Breast epithelium (tissue), 4 donors: ENCODE measurements around the gene COPZ2. TPM values are rescaled to one million over a fixed set of nuclear protein-coding genes. Genes with fewer than 3 reads are reported as not detected.

Experiments
- DNase-seq, 2 donors: peaks; one replicate each; pipeline ENCODE4 v3.0.0-alpha.2; 2019; ENCODE audit warnings: low spot score in 2 of 2
- H3K27ac ChIP-seq, 2 donors: fragments of 200-600 bp; sonication (generic) in 1 of 2; one replicate each; pipeline ENCODE4 v1.5.1; 2016 to 2019; ENCODE audit warnings: mild to moderate bottlenecking in 1 of 2
- H3K27me3 ChIP-seq, 2 donors: fragments of 200-600 bp; sonication (generic) in 1 of 2; one replicate each; pipeline versions ENCODE4 v1.5.1 to v1.6.0; 2017 to 2019; ENCODE audit warnings: control low read depth in 1 of 2, mild to moderate bottlenecking in 1 of 2
- H3K36me3 ChIP-seq: fragments of 200-600 bp; one replicate; pipeline ENCODE4 v1.5.1; 2019
- H3K4me1 ChIP-seq, 2 donors: fragments of 200-600 bp; sonication (generic); one replicate each; pipeline ENCODE4 v1.5.1; 2016 to 2019; ENCODE audit warnings: control low read depth in 1 of 2
- H3K4me3 ChIP-seq, 3 donors: fragments of 200-600 bp; sonication (generic); 1 replicate in 2 of 3; 2 replicates in 1 of 3; pipeline ENCODE4 v1.5.1; 2016 to 2019; ENCODE audit warnings: mild to moderate bottlenecking in 3 of 3, moderate library complexity in 2 of 3
- H3K9me3 ChIP-seq, 2 donors: fragments of 200-600 bp; sonication (generic) in 1 of 2; one replicate each; pipeline ENCODE4 v1.5.1; 2016 to 2019; ENCODE audit warnings: control low read depth in 1 of 2
- POLR2A ChIP-seq: fragments of 450-650 bp; IDR thresholded peaks from one replicate; pipeline ENCODE4 v1.6.1; 2016; ENCODE audit warnings: antibody characterized with exemption, mild to moderate bottlenecking, moderate library complexity
- POLR2AphosphoS5 ChIP-seq, 3 donors: sonication (generic); formaldehyde crosslinking; IDR thresholded peaks; one replicate each; pipeline ENCODE4 v1.6.1; 2017; ENCODE audit warnings: antibody characterized with exemption in 3 of 3
- intact Hi-C: fragments of 100-400 bp; cut with DNase I; formaldehyde crosslinking; loops from one replicate; pipeline ENCODE4 v1.15.1; 2023; ENCODE audit warnings: low total_unique reads
- total RNA-seq, 3 donors: library from RNA; depleted of rRNA; stranded (reverse); fragments of >200 nt; gene quantifications; one replicate each; pipeline ENCODE4 v1.1.0, GENCODE V29; 2016
- TF ChIP-seq, protein P1 (sequence below), 3 donors: fragments of 450-650 bp; IDR thresholded peaks; one replicate each; pipeline ENCODE4 v1.5.1; 2016 to 2017; ENCODE audit warnings: antibody characterized with exemption in 3 of 3, mild to moderate bottlenecking in 3 of 3, moderate library complexity in 3 of 3

COPZ2 gene
- total RNA-seq, 3 donors from 2014 or later = 16.4 to 97.9 (median 23.3) TPM

GRCh38 chr17:47982645-47983390 lies 54.8 kb downstream of the COPZ2 start:
- H3K36me3 ChIP-seq = no peaks in the 10 kb centered on the region
- TF ChIP-seq, protein P1, sequence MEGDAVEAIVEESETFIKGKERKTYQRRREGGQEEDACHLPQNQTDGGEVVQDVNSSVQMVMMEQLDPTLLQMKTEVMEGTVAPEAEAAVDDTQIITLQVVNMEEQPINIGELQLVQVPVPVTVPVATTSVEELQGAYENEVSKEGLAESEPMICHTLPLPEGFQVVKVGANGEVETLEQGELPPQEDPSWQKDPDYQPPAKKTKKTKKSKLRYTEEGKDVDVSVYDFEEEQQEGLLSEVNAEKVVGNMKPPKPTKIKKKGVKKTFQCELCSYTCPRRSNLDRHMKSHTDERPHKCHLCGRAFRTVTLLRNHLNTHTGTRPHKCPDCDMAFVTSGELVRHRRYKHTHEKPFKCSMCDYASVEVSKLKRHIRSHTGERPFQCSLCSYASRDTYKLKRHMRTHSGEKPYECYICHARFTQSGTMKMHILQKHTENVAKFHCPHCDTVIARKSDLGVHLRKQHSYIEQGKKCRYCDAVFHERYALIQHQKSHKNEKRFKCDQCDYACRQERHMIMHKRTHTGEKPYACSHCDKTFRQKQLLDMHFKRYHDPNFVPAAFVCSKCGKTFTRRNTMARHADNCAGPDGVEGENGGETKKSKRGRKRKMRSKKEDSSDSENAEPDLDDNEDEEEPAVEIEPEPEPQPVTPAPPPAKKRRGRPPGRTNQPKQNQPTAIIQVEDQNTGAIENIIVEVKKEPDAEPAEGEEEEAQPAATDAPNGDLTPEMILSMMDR (IDR thresholded peaks at IDR 0.05) = no peak
- TF ChIP-seq POLR2AphosphoS5 (IDR thresholded peaks at IDR 0.05) = no peak
- TF ChIP-seq POLR2A = no peak
- H3K4me1 ChIP-seq = no peaks in the 10 kb centered on the region
- H3K27me3 ChIP-seq = no peaks in the 10 kb centered on the region
- DNase-seq = no peak
- no peak overlapping the region for H3K4me3 ChIP-seq
- H3K27ac ChIP-seq = no peak overlapping the region
- intact Hi-C loops = no loop called here
- no peaks in the 10 kb centered on the region for H3K9me3 ChIP-seq

GRCh38 chr17:47982091-47982617 lies 55.4 kb downstream of the COPZ2 start:
- Histone ChIP-seq H3K27ac (no peak overlapping the region), H3K4me3 (no peak overlapping the region), H3K9me3 (no peaks in the 10 kb centered on the region), H3K36me3 (no peaks in the 10 kb centered on the region), H3K4me1 (no peaks in the 10 kb centered on the region), H3K27me3 (no peaks in the 10 kb centered on the region)
- TF ChIP-seq POLR2AphosphoS5 (IDR thresholded peaks at IDR 0.05) (no peak), POLR2A (no peak)
- TF ChIP-seq, protein P1 (IDR thresholded peaks at IDR 0.05) = no peak
- intact Hi-C loops = no loop called here
- DNase-seq = no peak

DNA sequence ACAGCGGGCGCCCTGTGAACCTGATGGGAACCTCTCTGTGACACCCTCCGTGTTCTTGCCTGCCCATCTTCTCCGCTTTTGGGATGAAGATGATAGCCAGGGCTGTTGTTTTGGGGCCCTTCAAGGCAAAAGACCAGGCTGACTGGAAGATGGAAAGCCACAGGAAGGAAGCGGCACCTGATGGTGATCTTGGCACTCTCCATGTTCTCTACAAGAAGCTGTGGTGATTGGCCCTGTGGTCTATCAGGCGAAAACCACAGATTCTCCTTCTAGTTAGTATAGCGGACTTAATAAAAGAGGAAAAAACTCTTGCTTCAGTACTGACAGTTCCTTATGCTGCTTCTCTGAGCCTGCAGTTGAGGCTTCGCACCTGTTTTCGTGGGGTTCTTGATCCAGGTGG lies 56.1 kb downstream of the COPZ2 start:
- TF ChIP-seq POLR2AphosphoS5 (IDR thresholded peaks at IDR 0.05) (no peak), POLR2A (no peak)
- TF ChIP-seq, protein P1 (IDR thresholded peaks at IDR 0.05) = no peak
- no peak overlapping the region for H3K27ac ChIP-seq
- H3K36me3 ChIP-seq = no peaks in the 10 kb centered on the region
- H3K9me3 ChIP-seq = no peaks in the 10 kb centered on the region
- no peaks in the 10 kb centered on the region for H3K27me3 ChIP-seq
- H3K4me1 ChIP-seq = no peaks in the 10 kb centered on the region
- no peak for DNase-seq
- H3K4me3 ChIP-seq = no peak overlapping the region
- intact Hi-C loops = no loop called here

- TF ChIP-seq, protein P1 (IDR thresholded peaks at IDR 0.05) = no peak
- TF ChIP-seq POLR2AphosphoS5 (IDR thresholded peaks at IDR 0.05) (no peak), POLR2A (no peak)
- intact Hi-C loops = no loop called here
Measured at GRCh38 chr17:47980541-47980940, 57.1 kb downstream of the COPZ2 start.

GRCh38 chr17:47978324-47978723 lies 59.3 kb downstream of the COPZ2 start:
- no peak overlapping the region for H3K4me3 ChIP-seq
- no peak for DNase-seq
- no peaks in the 10 kb centered on the region for H3K27me3 ChIP-seq
- intact Hi-C loops = no loop called here
- no peaks in the 10 kb centered on the region for H3K36me3 ChIP-seq
- no peaks in the 10 kb centered on the region for H3K9me3 ChIP-seq
- no peaks in the 10 kb centered on the region for H3K4me1 ChIP-seq
- no peak overlapping the region for H3K27ac ChIP-seq
- TF ChIP-seq POLR2A = no peak
- TF ChIP-seq, protein P1 (IDR thresholded peaks at IDR 0.05) = peak; percentile 29 to 65 (median 52)

More at GRCh38 chr17:47980541-47980940, 57.1 kb downstream of the COPZ2 start:
- DNase-seq = no peak
- H3K9me3 ChIP-seq = no peaks in the 10 kb centered on the region
- H3K4me1 ChIP-seq = no peaks in the 10 kb centered on the region
- H3K4me3 ChIP-seq = no peak overlapping the region
- H3K27me3 ChIP-seq = no peaks in the 10 kb centered on the region
- no peak overlapping the region for H3K27ac ChIP-seq
- no peaks in the 10 kb centered on the region for H3K36me3 ChIP-seq
